SK-N-SH treated with all-trans-retinoic acid at 6 μM for 48 hours (cell line): ENCODE data around the gene DBI.

Experiments
- GLIS3 ChIP-seq: fragments of 250-450 bp; sonication (Bioruptor Pico); IDR thresholded peaks from 2 replicates; pipeline ENCODE4 v1.5.0; 2020; ENCODE audit warnings: mild to moderate bottlenecking, moderate library complexity
- PATZ1 ChIP-seq: fragments of 250-450 bp; sonication (Bioruptor Pico); IDR thresholded peaks from 2 replicates; pipeline ENCODE4 v1.8.0; 2020; ENCODE audit warnings: mild to moderate bottlenecking, moderate library complexity, borderline replicate concordance
- TCF4 ChIP-seq: fragments of 250-450 bp; sonication (Bioruptor Pico); IDR thresholded peaks from 2 replicates; pipeline ENCODE4 v1.8.0; 2021; ENCODE audit warnings: mild to moderate bottlenecking, moderate library complexity, borderline replicate concordance

DNA sequence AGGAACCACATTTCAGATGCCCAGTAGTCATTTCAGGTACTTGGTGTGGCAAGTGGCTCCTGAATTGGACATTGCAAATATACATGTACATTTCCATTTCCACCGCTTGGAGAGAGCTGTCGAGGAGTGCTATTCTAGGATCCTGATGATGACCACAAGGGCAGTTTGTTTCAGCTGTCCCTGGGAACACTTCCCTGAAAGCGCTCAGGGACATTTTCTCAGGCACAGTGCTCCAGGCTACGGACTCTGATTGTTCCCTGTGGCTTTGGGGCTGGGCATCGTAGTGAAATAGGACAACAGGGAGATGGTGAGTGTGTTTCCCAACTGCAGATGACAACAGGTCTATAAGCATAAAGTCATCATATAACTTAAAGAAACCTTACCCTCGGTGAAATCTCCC is 3.1 kb downstream of the DBI start:
- no peak for TF ChIP-seq TCF4 (CRISPR knock-in tag)
- no peak for TF ChIP-seq PATZ1 (CRISPR knock-in tag)
- TF ChIP-seq GLIS3 (CRISPR knock-in tag): no peak
